ENCODE results near the gene ROR1.

The ROR1 gene

DNA sequence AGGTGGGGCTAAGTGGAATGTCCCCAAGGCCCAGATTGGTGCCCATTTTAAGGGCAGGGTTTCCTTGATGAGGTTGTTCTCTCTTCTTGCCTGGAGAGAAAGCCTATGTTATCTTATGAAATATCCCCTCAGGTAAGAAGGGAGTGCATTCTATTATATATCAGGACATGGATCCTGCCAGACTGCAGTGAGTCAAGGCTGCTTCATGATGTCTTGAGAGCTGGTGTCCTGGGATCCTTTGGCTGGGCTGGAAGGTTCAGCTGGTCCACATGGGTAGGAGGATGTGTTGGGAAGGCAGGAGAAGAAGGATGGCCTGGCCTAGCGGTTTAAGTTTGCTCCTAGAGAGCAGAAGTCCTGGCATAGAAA lies 207.6 kb downstream of the ROR1 start:
- DNase-seq: no peak

DNA sequence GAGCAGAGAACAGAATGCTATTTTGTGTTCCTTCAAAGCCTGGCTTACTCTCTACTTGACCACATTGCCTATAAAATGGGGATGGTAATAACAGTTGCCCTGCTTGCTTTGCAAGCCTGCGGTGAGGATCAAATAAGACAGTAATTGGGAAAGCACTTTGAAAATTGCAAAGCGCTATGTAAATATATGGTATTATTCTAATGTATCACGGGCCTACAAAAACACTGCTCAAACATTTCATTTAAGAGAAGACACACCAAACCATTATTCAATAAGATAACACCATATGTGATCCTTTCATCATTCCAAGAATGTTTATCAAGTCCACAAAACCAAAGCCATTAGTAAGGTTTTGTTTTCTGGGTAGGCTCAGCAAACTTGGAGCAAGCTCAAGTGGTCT lies 208.4 kb downstream of the ROR1 start:
- DNase-seq: peak; percentile 13

DNA sequence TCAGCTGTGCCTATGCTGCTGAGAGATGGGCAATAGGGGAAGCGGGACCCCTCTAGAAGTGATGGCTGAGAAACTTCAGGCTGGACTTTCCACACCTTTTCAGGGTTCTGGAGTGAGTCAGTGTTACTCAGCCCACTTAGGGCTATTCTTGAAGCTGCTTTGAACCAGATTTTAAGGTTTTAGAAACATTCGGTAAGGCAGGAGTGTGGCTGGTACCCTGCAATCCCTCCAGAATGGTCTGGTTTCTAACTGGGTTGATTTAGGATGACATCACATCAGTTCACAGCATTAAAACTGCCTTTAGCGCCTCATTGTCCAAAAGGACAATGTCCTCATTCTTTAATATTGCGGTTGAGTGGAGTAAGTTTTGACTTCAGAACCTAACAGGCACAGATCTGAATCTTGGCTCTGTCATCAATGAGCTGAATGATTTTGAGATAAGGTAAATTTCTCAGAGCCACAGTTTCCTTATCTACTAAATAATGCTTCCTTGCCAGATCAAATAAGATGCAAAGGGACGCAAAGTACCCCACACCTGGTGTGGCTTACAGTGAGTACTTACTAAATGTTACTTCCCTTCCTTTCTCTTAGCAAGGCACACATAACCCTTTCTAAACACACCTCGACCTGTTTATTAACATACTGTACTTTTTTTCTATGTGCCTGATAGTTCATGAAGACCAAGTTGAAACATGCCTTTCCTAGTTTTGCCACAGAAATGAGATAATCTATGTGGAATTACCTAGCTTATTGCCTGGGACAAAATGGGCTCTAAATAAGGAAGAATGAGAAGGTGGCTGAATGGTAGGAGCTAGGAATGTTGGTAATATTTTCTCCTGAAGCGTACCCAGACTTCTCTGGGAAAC lies 209.8 kb downstream of the ROR1 start:
- DNase-seq: no peak

GRCh38 chr1:63984257-63984929 lies 210.6 kb downstream of the ROR1 start:
- DNase-seq: peak; percentile 76

GRCh38 chr1:63984930-63985290 lies 211.1 kb downstream of the ROR1 start:
- no peak for DNase-seq

- DNase-seq: peak; percentile 82
Observed at GRCh38 chr1:63987014-63987627, 213.3 kb downstream of the ROR1 start.

- DNase-seq: no peak
Observed at GRCh38 chr1:63987628-63988024, 213.8 kb downstream of the ROR1 start.

DNA sequence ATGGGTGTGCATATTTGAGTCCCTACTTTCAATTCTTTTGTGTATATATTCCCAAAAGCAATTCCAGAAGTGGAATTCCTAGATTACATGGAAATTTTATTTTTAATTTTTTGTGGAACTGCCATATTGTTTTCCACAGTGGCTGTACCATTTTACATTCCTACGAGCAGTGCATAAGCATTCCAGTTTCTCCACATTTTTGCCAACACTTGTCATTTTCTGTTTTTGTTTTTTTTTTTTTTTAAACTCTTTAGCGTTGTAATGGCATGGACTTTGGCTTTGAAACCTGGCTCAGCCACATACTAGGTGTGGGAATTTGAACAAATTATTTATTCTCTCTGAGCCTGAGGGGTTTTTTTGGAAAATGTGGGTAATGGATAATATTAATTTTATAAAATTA lies 215.1 kb downstream of the ROR1 start:
- no peak for DNase-seq

DNA sequence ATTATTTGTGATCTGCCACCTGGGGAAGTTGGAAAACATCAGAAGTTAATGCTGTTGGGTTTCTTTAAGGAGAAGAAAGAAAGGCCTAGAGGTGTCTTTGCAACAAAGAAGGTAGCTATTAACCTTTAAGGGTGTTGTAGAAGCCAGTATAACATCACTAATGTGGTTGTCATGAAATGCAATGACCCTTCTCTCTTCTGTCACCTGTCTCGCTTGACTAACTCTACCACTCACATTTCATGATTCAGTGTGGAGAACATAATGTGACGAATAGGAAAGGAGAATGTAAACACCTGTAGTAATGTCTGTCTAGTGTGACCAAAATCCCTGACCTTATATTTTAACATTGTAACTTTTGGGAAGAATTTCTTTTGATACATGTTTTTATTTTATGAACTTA lies 217.9 kb downstream of the ROR1 start:
- DNase-seq: no peak

- peak; percentile 63 for DNase-seq
Observed at GRCh38 chr1:64000021-64000420, 226.2 kb downstream of the ROR1 start.

DNA sequence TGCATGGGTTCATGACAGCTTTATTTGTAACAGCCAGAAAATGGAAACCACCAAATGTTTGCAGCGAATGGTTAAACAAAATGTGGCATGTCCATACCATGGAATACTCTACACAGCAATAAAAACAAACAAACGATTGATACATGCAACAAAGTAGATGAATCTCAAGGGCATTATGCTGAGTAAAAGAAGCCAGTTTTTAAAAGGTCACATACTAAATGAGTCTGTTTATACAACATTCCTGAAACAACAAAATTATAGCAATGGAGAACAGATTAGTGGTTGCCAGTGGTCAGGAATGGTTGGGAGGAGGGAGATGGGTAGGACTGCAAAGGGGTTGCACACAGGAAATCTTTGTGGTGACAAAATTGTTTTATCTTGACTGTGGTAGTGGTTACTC lies 227.2 kb downstream of the ROR1 start:
- DNase-seq: peak; percentile 8

GRCh38 chr1:64004451-64005025 lies 230.7 kb downstream of the ROR1 start:
- no peak for DNase-seq

DNA sequence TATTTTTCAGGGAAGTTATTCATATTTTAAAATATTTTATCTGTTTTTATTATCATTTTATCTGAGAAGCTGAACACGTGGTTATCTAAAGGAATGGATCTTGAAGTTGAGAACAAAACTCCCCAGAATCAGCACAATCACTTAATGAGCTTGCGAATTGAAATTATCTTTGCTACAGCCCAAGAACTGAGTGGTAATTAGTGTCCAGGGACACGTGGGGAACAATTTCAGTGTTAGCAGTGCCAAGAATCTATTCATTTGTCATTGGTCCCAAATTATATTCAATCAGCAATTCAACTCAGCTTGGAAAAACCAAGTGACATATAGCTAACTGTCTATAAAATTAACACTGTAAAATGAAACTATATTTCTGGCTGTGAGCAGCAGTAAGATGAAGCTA lies 232.0 kb downstream of the ROR1 start:
- no peak for DNase-seq

DNA sequence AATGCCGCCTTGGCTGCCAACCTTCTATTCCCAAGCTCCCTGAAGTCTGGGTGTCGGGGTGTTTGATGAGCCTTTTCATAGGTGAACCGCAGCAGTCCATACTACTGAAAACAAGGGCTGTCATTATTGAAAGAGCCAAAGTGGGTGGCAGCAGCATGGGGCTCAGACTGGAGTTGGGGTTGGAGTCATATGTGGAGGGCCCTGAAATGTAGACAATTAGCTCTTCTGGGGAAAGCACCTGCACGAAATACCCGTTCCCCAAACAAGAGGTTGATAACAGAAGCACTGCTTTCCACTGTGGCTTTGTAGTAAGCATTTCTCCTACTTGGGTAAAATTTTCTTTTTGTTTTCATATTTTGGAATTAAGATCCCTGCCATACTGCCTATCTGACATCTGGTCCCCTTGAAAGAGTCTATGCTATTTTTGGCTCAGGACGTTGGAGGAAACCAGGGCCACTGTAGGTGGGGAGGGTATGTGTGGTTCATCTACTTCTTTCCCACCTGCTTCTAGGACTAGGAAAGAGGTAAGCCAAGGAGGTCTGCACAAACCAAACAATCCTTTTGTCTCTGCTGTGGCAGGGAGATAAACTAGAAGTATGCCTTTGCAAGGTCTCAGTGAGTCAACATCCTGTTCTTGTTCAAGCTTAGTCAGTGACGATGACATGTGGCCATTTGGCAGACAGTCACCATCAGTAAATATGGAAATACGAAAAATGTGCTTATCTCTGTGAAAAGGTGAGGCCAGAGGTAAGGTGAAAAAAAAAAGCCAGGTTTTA lies 232.6 kb downstream of the ROR1 start:
- DNase-seq: peak; percentile 54

DNA sequence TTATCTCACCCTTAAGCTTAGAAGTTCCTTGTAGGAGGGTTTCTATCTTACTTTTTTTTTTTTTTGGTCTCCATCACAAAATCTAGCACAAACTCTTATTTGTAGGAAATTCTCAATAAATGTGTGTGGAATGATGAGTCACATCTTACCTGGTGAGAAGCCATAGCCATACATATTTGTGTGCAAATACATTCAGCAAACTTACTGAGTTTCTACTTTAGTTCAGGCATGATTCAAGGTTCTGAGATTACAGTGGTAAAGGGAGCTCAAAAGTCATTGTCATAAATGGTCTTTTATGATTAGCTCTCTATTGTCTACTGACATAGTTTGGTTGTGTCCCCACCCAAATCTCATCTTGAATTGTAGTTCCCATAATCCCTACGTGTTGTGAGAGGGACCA lies 236.5 kb downstream of the ROR1 start:
- DNase-seq: no peak

DNA sequence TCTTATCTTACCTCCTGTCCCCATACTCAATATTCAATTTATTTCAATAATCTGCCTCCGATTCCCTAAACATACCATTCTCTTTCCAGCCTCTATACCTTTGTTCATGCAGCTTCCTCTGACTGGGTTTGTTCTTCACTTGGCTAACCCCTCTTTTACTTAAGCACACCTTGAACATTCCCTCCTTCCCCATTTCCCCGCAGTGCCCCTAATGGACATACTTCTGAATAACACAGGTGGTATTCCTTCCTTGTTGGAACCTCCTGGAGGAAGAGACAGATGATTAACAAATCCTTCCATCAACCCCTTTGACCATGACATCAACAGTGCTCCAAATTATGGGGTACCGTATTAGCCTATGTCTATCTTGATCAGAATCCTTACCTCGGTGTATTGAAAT lies 239.6 kb downstream of the ROR1 start:
- no peak for DNase-seq

DNA sequence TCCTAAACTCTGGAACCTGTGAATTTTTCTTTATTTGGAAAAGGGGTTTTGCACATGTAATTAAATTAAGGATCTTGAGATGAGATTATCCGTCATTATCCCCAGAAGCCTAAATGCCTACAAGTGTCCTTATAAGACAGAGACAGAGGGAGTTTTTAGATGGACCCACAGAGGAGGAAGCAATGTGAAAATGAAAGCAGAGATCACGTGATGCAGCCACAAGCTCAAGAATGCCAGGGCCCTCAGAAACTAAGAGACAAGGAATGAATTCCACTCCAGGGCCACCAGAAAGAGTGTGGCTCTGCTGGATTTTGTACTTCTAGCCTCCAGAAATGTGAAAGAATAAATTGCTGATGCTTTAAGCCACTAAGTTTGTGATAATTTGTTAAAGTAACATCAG lies 246.0 kb downstream of the ROR1 start:
- peak; percentile 87 for DNase-seq

- no peak for DNase-seq
Observed at GRCh38 chr1:64021066-64021465, 247.2 kb downstream of the ROR1 start.

- no peak for DNase-seq
Observed at GRCh38 chr1:64025051-64025450, 251.2 kb downstream of the ROR1 start.

- no peak for DNase-seq
Observed at GRCh38 chr1:64029037-64029436, 255.2 kb downstream of the ROR1 start.

DNA sequence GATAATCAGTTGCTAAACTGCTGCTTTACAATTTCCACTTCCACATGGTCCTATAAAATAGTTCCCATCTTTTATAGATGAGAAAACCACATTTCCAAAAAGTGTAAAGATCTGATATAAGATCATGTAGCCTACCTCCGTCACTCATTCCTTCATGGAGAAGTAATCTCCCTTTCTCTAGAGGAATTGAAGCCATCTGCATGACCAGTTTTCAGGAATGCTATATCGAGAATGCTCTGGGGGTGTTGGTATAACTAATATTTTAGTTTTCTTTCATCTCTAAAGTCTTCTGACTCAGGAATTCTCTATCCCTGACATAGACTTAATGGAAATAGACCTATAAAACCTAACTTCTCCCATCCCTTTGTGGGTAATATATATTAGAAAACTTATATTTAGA lies 256.6 kb downstream of the ROR1 start:
- peak; percentile 42 for DNase-seq

GRCh38 chr1:64031236-64031635 lies 257.4 kb downstream of the ROR1 start:
- DNase-seq: peak; percentile 83
